ENCODE results near the gene LRP8.

LRP8 gene

GRCh38 chr1:53279296-53280200 lies 48.3 kb downstream of the LRP8 start:
- DNase-seq, result no peak

GRCh38 chr1:53278298-53278725 lies 49.6 kb downstream of the LRP8 start:
- peak; percentile 14 to 51 for DNase-seq

GRCh38 chr1:53277326-53277725 lies 50.5 kb downstream of the LRP8 start:
- no peak for DNase-seq

DNA sequence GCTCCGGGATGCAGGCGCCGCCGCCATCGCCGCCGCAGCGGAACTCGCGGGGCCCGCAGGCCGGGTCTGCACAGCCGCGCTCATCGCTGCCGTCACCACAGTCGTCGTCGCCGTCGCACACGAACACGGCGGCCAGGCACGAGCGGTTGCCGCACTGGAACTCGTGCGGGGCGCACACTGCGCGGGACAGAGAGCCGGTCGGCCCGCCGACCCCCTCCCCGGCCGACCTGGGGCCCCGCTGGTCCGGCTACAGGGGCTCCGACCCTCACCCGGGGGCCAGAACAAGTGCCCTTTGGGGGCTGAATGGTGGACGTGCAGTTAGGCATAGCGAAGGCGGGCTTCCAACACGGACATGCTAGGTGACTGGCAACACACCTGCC lies 51.0 kb downstream of the LRP8 start:
- no peak for DNase-seq

- DNase-seq, result no peak
Measured at GRCh38 chr1:53276153-53276901, 51.5 kb downstream of the LRP8 start.

DNA sequence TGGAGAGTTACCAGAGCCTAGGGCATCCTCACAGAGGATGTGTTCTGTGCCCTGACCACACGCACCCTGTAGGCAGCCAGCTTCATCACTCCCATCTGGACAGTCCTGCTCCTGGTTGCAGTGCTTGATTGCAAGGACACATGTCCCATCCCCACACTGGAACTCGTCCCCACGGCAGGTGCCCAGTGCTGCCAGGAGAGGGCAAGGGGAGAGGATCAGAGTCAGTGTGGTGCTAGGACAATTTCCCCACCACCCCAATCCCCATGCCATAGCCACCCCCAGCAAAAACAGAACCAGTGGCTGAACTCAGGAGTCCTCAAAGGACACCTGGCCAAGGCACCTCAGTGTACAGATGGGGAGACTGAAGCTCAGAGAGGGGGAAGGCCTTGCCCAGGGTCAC lies 52.3 kb downstream of the LRP8 start:
- no peak for DNase-seq

DNA sequence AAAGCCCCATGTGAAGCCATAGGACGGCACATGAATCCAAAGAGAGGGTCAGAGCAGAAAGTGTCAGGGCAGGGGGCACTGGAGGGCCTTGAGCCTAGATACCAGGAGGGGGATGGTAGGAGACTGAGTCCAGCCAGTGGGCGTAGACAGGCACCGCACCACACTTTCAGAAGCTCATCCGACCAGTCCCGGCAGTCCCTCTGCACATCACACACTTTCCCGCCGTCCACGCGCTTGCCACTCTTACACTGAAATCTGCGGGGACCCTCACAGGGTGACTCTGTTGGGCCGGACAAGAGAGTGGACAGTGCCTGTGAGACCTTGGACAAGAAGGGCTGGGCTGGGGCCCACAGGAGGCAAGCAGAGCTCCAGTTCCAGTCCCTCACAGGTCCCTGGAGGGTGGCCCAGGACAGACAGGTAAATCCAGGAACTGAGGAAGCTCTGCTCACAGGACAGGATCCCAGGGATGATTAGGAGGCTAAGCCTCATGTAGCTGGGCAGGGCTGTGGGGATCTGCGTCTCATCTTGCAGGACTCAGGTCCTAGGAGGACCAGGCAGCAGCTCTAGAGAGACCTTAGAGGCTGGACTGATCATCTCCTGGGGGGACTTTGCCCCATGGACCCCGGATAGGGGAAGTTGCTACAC lies 53.2 kb downstream of the LRP8 start:
- DNase-seq, result no peak

DNA sequence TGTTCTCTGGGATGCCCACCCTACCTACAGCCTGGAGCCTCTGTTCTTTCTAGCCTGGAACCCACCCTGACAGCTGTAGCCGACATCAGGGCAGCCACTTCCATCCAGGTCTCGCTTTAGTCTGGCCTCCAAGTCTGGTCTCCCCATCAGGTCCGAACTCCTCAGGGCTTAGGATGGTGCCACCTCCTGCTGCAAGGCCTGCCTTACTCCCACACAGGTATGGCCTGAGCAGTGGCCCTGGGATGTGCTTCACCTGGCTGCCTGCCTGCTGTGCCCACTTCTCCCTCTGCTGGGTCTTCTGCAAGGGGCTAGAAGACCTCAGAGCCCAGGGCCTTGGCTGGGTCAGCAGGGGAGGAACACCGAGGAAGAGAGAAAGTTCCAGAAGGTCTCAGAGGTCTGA lies 53.8 kb downstream of the LRP8 start:
- DNase-seq, result no peak

DNA sequence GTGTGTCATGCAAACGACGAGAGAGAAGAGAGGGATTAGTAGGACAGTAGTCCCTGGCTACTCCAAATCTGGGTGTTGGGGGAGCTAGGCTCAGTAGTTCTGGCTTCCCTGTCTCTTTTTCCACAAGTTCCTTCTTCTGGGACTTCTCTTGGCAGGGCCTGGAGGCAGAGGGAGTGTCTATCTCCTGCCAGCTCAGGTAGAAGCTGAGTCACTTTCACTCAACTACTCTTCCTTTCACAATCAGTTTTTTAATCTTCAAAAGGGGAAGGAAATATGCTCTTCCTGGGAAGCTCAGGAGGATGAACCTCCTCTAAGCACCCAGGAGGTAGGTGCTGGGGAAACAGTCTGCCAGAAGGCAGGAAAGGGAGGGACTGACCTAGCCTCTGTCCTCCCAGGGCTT lies 54.3 kb downstream of the LRP8 start:
- DNase-seq, result no peak

DNA sequence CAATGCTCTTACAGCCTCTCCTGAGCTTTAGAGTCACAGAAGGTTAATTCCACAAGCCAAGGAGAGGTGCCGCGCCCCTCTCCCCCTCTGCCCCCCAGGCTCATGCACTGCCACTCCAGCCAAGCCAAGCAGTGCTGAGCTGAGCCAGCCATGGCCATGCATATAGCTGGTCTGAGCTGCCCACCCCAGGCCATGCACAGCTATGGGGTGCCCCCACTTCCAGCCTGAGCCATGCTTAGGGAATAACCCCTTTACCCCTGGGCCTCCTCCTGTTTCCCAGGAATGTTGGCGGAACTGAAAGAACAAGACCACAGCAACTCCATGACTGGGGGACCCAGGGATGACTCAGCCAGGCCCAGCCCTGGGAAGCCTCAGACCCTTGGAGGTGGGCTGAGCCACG lies 55.5 kb downstream of the LRP8 start:
- no peak for DNase-seq

- DNase-seq, result no peak
Measured at GRCh38 chr1:53271446-53272090, 56.3 kb downstream of the LRP8 start.

DNA sequence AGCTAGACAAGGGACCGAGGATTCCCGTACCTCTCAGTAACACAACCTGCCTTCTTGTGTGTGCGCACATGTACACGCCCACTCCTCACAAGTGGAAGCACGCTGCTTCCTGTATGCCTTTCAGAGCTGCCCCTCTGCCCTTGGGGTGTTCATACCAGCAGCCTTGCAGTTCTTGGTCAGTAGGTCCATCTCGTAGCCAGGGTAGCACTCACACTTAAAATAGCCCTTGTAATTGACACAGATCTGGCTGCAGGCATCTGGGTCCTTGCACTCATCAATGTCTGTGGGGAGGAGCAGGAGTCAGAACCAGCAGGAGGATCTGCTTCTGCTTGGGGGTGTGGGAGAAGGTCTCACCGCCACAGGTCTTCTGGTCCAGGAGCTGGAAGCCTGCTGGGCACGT lies 57.0 kb downstream of the LRP8 start:
- no peak for DNase-seq

- DNase-seq, result no peak
Measured at GRCh38 chr1:53270107-53270506, 57.8 kb downstream of the LRP8 start.

GRCh38 chr1:53267761-53268160 lies 60.1 kb downstream of the LRP8 start:
- DNase-seq, result no peak

- no peak for DNase-seq
Measured at GRCh38 chr1:53266038-53266437, 61.8 kb downstream of the LRP8 start.

DNA sequence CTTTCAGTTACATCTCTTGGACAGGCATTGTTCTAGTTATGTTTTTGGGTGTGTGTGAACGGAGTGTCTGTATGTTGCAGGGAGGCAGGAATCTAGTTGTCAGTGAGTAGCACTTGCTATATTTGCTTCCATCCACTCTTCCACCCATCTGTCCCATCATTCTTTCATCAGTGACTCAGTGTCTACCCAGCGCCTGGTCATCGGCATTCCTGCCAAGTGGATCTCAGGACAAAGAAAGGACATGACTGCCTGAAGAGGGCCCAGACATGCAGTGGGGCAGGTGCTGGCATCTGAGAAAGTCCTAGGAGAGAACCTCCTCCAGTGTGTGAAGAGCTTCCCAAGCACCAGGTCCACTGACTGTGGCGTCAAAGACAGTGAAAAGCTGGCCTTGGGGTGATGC lies 62.3 kb downstream of the LRP8 start:
- no peak for DNase-seq

DNA sequence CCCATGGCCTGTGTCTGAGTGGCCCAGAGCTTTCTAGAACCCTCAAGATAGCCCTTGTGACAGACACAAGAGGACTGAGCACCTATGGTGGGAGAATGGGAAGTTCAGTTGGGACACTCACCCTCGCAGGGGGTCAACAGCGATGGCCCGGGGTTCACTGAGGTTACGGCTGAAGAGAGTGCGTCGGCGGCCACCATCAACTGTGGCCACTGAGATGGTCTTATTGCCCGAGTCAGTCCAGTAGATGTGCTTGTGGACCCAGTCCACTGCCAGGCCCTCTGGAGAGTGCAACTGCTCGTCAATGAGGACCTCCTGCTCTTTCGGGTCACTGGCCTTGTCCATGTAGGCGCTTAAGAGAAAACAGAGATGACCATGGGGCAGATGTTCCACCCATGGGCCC lies 63.8 kb downstream of the LRP8 start:
- DNase-seq, result no peak

- no peak for DNase-seq
Measured at GRCh38 chr1:53262000-53262399, 65.9 kb downstream of the LRP8 start.

GRCh38 chr1:53260631-53261247 lies 67.1 kb downstream of the LRP8 start:
- DNase-seq, result no peak

- DNase-seq, result no peak
Measured at GRCh38 chr1:53259932-53260331, 67.9 kb downstream of the LRP8 start.

- DNase-seq, result no peak
Measured at GRCh38 chr1:53258216-53258615, 69.7 kb downstream of the LRP8 start.

GRCh38 chr1:53257454-53258081 lies 70.3 kb downstream of the LRP8 start:
- no peak for DNase-seq

Data from AML-193 (cell line).